HG03432 (cell line): ENCODE data around the gene MEGF6.

Experiments
- ATAC-seq: cut with Tn5 transposase; IDR thresholded peaks from one replicate; pipeline ENCODE4 v1.9.1; 2021; ENCODE audit warnings: mild to moderate bottlenecking, moderate library complexity; ENCODE audit not compliant: unreplicated experiment

The MEGF6 gene

DNA sequence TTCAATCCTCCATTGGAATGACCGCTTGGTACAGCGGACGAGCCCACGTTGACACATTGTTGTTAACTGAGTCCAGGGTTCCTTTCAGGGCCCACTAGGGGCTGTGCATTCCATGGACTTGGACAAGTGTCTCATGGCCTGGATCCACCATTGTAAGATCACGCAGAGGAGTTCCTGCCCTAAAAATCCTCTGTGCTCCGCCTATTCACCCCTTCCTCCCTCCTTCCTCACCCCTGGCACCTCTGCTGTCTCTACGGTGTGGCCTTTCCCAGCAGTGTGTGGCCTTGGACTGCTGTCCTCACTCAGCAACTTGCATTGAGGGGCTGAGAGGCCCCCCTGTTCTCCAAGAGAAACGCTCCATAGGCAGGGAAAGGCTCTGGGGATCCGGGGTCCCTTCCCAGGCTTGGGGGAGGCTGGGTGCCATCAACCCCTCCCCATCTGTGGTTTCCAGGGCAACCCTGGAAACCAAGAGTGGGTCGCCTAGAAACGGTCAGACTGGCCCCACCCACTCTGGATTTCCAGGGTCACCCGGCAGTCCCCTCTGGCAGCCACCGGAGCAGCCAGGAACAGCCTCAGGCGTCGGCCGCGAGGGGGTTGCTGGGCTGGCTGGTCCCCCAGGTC, 50.9 kb downstream of the MEGF6 start:
- ATAC-seq = no peak

DNA sequence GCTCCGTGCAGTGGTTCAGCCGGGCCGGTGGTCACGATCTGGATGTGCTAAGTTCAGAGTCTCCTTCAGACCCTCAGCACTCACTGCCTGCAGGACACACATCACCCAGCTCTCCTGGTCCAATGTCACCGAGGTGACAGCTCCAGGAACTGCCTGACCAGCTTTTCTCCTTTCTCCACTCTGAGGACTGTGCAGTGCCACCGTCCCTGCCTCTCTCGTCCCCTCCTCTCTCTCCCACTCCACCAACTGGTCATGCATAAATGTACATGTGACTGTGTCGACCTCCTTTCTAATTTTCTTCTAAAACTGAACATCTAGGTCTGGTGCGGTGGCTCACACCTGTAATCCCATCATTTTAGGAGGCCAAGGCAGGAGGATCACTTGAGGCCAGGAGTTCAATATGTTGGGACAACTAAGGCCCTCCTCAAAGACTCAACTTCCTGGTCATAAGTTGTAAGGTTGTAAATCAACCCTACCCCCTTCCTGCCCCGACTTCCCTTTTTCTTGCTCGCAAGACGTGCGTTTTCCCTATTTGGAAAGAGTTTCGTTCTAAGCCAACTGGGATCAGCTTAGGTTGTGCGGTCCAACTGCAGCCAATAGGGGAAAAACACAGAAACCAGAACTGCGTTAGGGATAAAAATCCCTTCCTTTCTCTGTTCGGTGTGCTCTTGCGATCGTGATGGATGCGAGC, 53.1 kb downstream of the MEGF6 start:
- no peak for ATAC-seq

DNA sequence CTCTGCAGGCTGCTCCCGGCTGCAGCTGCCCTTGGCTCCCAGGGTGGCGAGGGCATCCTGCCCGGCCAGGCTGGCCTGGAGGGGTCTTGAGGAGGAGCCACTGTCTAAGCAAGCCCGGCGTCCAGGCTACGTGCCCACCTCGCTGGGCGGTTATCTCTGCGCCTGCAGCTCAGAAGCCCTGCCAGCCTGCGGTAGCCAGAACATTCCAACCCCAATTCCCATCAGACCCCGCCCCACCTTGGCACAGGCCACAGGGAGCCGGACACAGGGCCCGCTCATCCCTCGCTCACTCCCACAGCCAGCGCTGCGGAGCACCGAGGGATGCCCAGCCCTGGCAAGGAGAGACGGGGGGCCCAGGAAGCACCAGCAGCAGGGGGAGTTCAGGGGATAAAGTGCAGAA, 53.9 kb downstream of the MEGF6 start:
- ATAC-seq = no peak

DNA sequence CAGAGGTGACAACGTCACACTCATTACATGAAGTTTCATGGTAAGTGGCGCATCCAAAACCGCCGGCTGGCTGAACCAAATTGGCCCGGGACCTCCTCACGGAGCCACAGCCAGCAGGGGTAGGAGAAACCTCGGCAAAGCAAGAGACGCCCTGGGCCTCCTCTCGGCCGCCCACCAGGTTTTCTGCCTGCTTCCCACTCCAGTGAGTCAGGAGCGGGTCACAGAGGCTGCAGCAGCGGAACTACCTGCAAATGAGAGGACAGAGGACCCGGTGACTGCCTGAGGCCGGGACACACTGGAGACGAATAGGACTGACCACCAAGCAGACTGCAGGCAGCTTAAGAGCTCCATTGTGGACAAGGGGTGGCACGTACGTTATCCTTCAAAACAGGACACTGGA, 55.0 kb downstream of the MEGF6 start:
- ATAC-seq = no peak

DNA sequence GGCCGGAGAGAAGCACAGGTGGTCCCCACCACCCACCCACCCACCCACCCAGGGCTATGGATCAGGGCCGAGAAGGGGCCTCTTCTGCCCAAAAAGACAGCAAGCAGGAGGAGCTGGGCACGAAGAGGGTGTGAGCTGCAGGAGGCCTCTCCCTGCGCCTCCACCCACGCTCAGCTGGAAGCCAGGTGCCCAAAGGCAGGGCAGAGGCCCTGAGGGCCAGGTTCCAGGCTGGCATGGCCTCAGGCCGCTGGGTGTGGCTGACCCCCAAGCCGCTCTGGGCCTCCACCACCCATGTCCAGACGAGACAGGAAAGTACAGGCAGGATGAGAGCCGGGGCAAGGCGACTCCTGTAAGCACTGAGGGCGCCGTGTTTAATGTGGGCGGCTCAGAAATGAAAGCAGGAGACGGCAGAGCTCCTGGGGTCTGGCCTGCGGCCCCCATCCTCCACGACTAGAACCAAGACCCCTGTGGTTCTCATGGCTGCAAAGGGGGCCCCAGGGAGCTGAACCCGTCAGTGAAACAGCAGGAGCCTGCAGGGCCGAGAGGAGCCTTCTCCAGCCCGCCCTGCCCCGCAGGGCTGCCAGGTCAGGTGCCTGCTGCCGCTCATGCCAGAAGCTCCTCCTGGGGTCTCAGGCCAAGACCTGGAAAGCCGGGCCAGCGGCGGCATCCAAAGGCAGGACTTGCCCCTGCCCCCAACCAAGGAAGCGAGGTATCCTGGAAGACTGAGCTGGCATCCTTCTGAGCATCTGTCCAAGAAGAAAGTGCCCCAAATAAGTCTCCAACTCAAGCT, 56.0 kb downstream of the MEGF6 start:
- ATAC-seq = no peak

DNA sequence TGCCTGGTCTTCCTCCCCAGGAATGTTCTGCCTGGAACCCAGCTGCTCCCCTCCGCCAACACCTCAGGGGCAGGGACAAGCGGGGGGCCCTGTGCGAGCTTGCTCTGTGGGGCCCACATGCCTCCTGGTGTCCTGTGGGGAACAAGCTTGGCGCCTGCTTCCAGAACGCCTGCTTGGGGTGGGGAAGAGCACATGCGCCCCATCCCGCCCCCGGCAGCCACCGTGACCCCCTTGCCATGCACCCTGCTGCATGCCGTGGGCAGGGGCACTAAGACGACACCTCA, 57.4 kb downstream of the MEGF6 start:
- ATAC-seq = no peak

DNA sequence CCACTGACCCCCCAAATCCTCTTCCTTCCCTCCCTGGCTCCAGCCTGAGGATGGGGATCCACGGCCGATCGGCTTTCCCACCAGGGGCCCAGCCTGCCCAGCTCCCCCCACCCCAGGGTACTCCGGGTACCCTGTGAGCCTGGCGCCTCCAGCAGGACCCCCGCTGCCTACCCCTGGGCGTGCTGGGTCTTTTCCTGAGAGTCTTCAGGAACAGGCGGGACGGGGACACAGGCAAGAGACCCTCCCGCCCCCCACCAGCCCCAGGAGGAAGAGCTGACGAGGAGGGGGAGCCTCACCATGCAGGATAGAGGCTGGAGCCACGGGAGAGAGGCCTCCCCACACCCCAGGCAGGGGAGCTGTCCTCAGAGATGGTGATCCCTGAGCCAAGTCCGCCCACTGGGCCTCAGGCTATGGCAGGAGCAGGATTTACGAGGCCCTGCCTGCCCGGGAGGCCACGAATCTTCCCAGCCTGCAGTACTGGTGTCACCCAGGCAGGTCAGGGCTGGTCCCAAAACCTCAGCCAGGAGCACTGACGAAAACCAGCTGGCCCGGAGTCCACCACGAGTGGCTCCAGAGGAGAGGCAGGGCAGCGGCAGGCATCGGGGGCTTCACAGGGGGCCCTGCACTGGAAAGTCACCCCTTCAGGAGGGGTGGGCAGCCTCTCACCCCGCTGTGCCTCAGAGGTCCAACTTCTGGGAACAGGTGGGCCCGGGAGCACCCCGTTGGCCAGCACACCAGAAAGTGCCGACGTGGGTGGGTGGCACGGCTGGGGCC, 58.0 kb downstream of the MEGF6 start:
- ATAC-seq = no peak

DNA sequence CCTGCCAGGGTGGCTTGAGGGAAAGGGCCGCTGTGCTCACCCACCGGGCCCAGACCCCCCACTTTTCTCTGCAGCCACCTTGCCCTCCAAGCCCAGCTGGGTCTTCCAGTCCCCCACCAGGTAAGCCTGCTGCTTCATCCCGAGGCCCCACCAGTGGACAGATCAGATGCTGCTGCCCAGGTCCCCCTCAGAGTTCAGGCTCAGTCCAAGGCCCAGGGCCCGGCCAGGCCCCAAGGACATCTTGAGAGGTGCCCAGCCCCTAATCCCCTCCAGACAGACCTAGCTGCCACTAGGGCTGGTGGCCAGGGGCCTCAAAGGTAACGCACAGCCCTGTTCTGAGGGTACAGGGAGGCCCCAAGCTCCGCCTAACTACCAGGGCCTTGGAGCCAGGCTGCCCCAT, 58.6 kb downstream of the MEGF6 start:
- ATAC-seq = no peak

DNA sequence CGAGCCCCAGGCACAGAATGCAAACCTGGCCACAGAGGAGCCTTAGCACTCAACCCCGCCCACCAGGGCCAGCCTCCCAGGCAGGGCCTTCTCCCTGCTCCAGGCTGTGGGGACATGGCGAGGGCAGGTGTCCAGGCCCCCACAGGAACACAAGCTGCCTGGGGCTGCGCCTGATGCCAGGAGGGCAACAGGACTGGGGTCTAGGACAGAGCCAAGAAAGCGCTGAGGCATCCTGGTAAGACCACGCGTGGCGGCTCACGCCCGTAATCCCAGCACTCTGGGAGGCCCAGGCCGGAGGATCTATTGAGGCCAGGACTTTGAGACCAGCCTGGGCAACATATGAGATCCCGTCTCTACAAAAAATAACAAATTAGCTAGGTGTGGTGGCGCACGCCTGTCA, 59.1 kb downstream of the MEGF6 start:
- no peak for ATAC-seq

DNA sequence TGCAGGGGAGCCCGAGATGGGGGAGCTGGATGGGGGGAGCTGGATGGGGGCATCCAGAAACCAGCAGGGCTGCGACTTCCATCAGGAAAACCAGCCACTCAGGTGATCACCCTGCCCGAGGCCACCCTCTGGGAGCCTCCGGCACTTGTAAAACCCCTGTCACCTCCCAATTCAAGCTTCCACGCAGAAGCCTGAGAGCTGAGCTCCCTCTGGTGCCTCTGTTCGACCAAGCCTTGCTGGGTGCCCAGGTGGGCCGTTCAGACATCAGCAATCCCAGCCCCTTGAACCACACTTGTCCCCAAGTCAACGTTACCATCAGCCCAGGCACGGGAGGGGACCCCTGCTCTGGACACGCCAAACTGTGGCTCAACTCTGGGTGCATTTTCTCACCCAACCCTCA, 59.6 kb downstream of the MEGF6 start:
- ATAC-seq = no peak

DNA sequence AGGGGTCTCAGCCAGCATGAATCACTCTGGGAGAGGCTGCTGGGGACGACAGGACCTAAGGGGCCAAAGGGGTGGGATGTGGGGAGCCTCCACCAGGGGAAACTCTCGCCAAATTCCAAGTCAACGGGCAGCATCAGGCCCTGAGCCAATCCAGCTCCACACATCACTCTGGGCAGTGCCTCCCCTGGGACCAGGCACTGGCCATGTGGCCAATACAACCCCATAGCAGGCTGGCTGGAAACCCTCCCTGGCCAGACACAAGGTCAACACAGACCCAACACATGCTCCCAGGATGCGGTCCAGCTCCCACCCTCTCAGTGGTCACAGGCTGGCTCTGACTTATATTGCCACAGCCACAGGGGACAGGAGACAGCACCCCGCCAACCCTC, 60.0 kb downstream of the MEGF6 start:
- no peak for ATAC-seq

GRCh38 chr1:3550511-3551289, 60.6 kb downstream of the MEGF6 start:
- no peak for ATAC-seq

GRCh38 chr1:3548895-3549294, 62.4 kb downstream of the MEGF6 start:
- no peak for ATAC-seq

DNA sequence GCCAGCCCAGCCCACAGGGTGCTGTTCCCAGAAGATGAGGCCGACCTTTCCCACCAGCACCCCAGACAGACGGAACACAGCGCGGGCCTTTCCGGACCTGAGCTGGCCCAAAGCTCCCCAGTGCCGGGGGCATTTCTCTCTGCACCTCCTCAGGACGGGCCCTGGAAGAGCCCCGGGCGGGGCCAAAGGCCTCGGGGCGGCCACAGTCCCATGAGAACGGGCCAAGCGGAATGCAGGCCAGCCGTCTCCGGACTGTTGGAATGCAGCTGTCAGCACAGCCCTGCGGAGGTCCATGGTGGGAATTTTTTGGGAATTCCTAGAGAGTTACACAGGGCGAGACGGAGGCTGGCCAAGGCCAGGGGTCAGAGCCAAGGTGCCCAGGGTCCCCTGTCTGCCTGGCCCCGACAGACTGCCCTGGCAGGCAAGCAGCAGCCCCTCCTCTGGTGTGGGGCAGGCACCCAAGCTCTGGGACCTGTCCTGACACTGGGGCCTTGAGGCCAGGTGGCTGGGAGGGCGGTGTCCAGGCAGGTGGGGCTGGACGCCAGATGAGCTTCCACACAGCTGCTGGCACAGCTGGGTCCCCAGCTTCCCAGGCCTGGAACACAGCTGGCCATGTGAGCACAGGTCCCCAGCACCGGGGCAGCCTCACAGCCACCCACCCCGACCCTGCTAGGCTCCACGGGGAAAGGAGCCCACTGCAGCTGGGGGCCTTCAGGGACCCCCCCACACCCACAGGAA, 63.0 kb downstream of the MEGF6 start:
- no peak for ATAC-seq

DNA sequence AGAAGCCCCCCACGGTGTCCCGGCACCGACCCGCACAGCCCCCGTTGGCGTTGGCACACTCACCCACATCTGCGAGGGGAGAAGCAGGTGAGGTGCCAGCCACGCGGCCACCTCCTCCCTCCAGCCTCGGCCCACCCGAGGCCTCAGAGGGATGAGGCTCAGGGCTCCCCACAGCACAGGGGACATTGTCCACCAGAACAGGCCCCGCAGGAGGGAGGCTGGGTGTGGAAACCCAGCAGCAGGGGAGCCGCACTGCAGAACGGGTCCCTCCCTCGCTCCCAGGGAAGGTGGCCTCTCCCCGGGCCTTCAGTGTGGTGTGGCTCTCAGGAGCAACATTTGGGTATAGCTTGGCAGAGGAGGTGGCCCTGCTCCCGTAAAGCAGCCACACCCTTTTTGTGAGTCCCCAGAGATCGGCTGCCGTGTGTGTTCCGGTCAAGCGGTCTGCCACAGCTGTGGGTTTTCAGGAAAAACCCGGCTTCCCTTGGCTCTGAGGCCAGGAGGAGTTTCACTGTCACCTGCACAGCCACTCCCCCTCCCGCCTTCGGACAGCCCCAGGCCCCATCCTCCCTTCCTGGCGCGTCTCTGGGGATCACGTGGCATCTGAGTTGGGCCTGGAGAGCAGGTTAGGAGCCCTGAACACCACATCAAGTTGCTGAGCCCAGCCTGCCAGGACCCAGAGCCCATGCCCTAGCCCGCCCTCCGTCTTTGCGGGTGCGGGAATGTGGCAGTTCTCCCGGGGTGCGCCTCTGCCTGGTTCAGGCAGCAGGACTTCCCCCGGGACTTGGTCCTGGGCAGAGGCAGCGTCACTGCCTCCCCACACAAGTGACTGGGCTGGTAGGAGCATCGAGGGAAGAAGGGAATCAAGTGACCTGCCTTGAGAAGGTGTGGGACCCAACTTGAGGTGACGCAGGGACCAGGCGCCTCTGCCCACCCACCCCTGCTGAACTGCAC, 64.0 kb downstream of the MEGF6 start:
- ATAC-seq = no peak

- ATAC-seq = no peak
Measured at GRCh38 chr1:3546048-3546384, 65.3 kb downstream of the MEGF6 start.

DNA sequence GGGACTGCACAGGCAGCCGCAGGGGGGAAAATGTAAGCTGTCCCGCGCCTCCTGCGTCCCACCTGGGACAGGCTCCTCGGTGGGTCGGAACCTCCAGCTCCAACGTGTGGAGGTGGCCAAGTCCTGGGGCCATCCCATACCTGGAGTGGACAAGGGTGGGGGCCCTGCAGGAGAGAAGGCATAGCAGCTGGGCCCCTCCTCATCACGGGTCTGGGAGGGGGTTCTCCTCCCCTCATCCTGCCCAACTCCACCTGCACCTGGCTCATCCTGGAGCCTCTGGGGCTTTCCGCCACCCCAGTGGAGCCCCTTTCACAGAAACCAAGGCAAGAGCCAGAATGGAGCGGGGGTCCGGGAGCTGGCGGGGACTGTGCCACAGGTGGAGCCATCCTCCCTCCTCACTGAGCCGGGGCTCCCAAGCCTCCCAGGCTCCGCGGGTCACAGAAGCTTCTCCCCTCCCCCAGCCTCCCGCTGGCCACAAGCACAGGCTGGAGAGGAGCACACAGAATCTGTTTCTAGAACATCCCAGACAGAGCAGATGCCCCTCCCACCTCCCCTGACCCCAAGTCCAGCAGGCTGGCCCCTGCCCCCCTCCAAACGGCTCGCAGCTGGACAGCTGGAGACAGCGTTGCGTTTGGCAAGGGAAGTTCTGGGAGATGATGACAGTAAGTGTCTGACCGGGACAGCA, 65.8 kb downstream of the MEGF6 start:
- no peak for ATAC-seq
